Measurements from ENCODE around the gene NGF.
"Not testable (repeated sequence)": the region's sequence is repeated elsewhere in the genome, so short reads cannot be mapped to it uniquely, and the experiment has no call there.

Gene NGF

DNA sequence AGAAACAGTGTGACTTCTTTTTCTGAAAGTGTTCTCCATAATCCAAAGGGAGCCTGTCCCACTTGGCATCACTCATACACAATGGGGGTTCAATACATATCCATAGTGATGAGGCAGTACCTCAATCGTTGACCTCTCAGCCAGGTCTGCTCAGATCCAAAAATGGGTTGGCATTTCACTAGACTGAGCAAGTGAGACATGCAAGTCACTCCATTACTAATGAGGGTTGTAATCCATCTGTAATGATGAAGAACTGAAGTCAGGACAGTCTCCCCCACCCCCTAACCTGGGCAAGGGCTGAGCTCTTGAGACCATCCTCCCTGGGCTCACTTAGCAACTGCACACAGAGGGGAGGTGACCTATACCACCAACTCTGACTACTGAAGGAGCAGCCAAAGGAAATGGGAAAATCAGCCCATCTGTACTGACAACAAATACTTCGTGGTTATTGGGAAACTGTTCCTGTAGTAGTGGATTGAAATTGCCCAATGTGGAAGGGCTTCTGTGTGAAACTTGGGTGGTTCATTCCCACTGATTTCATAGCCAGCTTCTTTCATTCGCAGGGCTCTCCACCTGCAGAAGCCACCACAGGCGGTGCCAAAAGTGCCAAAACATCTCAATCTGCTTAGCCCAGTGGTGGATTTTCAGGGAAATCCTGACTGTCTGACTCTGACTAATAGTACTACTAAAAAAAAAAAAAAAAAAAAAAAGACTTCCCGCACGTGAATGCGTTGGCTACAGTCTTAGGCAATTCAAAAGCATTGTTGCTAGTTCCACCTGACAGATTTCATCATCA lies 5.0 kb downstream of the NGF start:
- DNase-seq: no peak

DNA sequence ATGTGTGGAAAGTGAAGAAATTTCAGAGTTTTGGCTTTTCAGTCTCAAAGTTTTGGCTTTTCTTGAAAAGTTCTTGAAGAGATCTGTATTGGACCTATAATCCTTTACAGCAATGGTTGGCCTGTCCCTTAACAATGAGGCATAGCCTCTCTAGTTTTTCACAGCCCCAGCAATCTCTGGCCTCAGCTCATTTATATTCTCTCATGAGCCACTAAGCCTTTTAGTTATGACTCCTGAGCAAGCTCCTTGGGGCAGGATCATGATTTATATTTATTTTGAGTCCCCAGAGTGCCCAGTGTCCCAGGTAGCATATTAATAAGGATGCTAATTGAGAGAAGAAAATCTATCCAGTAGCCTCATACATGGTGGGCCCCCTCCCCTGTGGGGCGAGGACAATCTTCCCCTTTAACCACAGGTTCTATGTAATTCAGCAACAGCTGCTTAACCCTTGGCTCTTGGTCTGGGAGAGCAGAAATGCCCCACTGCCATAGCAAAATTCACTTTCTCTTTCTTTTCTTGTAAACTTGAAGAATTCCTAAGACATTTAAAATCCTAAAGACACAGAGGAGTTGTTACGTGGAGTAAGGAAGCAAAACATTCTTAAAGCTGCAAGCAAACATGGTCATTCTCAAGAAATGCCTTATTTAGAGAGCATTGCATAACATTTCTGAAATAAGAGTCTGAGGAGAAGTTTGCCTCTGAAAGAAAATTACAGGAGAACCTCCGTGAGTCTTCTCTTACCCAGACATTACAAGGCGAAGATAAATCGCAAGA lies 6.3 kb downstream of the NGF start:
- DNase-seq: no peak

DNA sequence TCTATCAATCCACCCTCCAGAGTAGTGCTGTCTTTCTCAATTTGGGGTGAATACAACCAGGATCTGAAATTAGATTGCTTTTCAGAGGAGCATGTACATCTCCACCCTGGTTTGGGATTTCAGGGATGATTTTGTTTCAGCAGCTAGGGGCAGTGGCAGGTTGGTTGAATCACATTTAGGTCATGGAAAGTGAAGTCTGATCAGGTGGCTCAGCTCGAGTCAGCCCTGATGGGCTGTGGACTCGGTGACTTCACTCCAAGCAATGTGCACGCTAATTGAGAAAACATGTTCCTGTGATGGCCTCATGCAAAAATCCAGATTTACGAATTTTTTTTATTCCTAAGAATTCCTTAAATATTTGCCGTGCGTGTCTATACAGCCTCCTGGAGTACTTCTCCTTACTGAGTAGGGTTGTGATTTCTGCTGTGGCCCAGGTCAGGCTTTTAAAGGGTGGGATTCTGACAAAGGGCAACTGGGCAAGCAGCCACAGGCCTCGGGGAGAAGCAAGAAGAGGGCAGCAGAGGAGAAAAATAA lies 7.5 kb downstream of the NGF start:
- DNase-seq: no peak

DNA sequence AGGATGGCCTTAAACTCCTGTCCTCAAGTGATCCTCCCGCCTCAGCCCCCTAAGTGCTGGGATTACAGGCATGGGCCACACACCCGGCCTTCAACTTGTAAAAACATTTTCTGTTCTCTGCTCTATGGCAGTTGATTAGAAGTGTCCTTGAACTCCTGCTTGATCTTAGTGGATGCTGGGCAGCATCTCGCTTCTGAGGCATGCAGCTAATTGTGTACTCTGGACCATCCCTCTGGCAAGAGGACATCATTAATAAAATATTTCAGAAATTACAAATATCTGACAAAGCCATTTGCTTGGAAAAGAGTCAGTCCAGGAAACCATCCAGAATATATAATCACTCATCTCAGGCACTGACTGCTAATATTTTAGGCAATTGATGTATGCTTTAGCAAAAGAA lies 8.1 kb downstream of the NGF start:
- no peak for DNase-seq

DNA sequence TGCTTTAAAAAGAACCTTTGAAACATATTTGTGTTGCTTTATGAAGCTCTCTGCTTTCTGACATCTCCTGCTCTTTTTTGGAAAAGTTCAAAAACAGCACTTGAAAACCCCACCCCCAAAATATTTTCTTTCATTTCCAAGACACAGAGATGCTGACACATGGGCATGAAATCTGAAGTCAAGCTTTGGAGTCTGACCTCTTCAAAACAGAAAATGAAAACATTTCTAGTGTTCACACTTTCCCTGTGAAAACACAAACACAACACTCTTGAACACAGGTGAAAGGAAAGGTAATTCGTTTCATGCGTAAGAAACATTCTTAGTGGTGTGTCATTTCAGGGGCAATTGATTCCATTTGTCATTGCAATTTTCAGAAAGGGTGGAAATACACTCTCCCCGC lies 10.8 kb downstream of the NGF start:
- DNase-seq: no peak

DNA sequence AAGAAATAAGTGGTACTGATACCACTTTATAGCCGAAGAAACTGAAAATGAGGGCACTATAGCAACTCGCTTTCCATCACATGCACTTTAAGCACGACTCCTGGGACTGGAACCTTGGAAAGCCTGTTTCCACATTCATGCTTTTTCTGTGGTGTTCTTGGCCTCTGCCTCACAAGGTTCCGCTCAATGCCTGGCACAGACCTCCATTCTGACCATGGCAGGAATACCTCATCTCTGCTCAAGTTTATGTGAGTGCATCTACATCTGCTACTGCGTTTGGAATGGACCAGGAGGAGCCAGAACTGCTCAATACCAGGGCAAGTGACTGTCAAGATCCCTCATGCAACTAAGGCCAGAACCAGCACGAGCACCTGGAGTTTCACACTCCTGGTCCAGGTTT lies 11.6 kb downstream of the NGF start:
- DNase-seq: no peak

DNA sequence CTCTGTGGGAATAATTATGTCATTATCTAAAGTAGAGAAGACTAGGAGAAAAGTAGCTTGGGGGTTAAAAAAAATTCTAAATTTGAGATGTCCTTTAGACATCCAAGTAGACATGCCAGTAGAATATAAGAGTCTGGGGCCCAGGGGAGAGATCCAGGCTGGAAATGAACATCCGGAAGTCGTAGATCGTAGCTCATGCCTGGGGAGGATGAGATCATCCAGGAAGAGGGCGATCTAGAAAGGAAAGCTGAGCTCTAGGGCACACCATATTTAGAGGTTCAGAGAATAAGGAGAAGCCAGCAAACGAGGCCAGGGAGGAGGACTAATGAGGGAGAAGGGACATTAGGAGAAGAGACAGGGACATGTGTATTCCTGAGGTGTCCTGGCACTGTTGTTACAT lies 12.2 kb downstream of the NGF start:
- no peak for DNase-seq

DNA sequence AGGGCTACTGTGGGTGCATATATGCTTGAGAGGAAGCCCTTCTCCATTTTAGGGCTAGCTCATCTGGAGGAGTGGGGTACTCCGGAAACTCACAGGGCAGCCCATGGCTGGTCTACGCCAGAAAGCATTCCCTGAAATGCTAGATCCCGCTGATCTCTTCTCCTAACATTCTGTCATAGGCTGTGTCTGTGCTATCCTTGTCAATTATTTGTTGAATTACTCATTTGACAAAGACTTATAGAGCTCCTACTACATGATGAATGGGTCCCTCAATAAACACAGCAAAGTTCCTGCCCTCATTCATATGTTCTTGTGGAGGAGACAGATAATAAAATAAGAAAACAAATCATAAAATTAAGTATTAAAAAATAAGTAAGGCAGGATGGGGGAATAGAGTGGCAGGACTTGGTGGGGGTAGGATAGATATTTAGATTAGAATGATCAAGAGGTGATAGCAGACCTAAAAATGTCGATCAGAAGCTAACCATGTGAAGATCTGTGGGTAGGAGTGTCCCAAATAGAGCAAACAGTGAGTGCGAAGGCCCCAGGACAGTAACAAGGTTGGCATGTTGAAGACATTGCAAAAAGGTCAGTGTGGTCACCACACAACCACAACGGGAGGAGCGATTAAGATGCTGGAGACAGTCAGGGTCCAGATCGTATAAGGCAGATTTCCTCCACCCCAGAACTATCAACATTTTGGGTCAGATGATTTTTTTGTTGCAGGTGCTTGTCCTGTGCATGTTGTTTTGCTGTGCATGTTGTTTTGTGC lies 13.2 kb downstream of the NGF start:
- no peak for DNase-seq

DNA sequence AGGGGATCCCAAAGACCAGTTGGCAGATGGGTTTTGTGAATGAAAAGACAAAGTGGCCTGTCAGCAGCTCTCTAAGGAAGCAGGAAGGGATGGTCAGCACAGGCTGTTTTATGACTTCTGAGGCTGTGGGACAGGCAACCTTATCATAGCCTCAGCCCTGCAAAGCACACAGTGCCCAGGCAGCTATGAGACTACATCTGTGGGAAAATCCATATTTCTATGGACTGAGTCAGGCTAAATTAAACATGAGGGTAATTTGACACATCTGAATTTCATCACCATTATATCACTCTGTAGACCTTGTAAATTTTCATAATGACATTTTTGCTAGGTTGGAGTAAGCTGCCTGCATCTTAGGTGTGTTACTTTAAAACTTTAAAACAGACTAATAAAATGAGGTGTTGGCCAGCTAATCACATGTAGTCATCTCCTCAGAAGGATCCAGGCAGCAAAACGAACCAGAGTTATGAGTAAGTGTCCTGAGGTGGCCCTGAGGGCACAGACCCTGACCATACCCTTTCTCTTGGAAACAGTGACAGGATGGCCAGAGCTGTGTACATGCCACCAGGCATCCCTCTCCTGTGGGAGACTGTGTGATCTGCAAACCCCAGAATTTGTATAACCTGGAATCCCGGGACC lies 14.6 kb downstream of the NGF start:
- DNase-seq: no peak

DNA sequence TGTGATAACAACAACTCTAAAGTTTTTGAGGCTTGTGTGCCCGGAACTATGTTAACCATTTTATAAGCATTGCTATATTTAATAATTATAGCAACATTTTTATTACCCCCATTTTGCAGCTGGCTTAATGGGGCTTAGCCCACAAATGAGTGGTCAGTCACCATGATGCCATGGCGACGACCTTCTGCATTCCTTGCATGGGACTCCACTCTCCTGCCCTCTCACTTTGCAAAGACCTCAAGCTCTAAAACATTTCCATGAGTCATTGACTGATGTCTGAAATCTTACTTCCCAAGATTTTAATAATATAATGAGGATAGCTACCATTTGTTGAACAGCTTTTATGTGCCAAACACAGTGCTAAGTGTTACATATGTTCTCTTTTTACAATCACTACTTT lies 15.4 kb downstream of the NGF start:
- DNase-seq: no peak

DNA sequence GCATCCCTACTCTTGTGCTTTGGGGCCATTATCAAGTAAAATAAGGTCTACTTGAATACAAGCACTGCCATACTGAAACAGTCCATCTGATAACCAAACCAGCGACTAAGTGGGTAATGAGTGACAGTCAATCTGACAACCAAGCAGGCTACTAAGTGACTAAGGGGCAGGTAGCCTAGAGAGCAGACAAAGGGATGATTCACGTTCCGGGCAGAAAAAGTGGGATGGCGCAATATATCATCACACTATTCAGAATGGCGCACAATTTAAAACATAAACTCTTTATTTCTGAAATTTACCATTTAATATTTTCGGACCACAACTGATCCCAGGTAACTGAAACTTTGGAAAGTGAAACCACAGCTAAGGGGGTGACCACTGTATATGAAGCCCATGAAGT lies 17.7 kb downstream of the NGF start:
- no peak for DNase-seq

DNA sequence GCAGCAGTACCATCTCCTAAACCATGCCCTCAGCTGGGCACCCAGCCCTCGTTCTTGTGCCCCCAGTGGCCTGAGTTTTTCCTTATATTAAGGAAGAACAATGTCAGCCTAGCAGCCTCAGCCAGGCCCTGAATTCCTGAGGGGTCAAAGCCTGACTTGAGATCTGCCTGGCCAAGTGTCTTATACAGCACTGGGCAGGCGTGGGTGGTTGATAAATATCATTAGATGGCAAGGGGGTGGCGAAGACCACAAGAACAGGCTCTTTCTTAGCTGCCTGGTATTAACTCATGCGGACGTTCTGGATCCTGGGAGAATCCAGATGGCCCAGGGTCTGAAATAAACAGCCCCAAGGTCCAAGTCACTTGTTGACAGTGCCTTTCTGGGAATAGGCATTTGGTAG lies 18.3 kb downstream of the NGF start:
- no peak for DNase-seq

DNA sequence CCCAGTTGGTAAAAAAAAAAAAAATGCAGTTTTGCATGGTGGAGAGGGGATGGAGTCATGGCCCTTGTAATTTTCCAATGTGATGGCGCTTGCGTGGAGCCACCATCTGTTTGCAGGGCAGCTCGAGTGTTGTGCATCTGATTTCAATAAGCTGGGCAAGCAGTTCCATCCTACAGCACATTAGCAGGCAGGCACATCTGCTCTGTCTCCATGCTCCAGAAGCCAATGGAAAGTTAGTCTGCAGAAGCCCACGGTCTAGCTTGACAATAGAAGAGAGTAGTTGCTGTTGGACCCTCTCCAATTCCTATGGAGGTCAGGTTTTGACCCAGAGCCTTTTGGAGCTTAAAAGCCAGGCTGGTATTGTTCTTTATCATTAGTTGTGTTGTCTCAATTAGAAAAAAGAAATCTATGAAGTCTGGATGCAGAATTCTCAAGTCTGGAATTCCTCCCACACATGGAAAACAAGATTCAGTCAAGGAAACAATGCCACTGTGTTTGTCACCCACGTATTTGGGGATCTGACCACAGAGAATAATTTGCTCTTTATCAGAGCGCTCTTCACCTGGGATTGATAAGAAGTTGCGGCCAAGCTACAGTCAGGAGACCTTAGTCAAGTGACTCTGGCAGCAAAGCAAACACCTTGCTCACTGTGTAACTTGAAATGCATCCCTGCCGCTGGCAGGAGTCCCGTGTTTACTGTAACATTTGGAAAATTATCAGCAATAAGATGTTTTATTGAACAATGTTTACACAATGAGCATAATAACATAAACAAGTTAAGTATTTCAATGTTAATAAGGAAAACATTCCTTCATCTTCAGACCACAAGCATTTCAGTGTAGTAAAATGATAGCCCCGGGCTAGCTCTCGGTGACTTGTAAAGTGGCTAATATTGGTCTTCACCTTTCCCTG lies 20.7 kb downstream of the NGF start:
- no peak for DNase-seq

DNA sequence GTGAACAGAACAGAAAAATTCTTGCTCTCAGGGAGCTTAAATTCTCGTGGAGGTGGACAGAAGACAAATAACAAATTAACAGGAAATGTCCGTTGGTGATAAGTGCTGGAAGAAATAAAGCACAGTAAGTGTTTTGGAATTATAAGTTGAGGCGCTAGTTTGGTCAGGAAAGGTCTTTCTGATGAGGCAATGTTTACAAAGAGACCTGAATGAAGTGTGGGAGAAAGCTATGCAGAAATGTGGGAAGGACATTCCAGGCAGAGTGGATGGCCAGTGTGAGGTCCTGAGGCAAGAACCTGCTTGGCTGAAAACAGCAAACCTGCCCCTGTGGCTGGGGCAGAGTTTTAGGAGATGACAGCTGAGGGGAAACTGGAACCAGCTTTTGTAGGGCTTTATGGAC lies 23.3 kb downstream of the NGF start:
- no peak for DNase-seq

DNA sequence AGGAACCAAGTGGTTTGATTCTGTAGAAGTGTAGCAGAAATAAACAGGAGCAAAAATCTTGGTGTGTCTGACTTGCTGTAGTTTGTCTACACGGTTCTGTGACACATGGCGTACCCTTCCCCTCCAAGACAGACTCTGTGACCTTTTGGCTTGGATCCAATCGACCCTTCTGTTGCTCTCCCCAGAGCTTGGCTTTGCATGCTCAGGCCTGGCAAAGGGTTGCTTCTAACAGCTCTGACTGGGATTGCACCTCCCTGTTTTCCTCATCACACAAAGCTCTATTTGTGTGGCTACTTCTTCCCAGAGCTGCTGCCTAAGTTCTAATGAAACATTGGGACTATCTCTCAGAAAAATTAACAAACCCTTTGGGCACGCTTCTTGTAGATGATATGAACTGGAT lies 24.0 kb downstream of the NGF start:
- DNase-seq: no peak

DNA sequence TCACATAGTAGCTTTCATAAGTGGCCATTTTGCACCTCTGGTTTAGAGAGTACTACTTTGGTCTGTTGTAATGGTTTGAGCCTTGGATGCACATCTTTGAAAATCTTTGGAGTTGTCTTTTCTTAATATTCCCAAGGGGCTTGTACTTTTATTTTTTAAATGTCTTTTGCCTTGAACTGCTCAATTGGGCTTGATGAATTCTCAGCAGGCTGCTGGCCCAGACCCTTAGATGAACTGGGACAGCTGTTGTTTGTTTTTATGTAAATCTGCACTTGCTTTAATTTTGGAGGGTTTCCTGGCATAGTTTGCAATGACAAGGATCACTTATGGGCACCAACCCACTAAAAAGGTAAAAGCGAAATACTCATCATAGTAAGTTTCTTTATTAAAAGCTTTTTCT lies 24.9 kb downstream of the NGF start:
- no peak for DNase-seq

DNA sequence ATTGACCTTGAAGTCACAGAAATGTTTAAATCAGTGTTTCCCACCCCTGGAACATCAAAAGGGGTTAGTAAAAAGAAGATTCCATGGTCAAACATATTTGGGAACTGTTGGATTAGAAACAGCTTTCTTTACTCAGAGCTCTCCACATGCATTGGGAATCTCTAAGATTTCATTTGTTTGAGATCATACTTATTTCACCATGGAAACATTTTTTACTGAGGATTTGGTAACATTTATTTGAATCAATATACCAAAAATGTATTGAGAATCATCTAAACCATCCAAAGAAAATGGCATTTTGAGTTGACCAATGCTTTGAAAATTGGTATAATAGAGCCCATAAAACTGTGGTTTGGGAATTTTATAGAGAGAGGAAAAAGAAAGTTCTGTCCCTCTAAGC lies 25.3 kb downstream of the NGF start:
- DNase-seq: no peak

DNA sequence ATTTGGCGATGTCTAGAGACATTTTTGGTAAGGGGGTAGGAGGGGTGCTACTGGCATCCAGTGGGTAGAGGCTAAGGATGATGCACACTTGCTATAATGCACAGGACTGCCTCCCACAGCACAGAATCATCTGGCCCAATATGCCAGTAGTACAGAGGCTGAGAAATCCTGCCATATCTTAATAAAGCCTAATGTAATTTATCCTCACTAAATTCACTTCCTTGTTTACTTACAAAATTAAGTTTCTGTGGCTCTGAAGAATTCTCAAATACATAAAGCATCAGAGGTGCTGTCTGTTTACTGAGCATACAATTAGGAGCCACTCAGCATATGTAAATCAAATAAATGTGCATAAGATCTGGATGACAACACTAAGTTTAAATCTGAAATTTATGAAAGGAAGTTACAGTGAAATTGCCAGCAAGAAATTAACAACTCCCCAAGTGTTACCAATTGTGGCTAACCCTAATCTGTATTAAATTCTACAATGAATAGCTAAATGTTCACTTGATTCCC lies 26.5 kb downstream of the NGF start:
- DNase-seq: no peak

DNA sequence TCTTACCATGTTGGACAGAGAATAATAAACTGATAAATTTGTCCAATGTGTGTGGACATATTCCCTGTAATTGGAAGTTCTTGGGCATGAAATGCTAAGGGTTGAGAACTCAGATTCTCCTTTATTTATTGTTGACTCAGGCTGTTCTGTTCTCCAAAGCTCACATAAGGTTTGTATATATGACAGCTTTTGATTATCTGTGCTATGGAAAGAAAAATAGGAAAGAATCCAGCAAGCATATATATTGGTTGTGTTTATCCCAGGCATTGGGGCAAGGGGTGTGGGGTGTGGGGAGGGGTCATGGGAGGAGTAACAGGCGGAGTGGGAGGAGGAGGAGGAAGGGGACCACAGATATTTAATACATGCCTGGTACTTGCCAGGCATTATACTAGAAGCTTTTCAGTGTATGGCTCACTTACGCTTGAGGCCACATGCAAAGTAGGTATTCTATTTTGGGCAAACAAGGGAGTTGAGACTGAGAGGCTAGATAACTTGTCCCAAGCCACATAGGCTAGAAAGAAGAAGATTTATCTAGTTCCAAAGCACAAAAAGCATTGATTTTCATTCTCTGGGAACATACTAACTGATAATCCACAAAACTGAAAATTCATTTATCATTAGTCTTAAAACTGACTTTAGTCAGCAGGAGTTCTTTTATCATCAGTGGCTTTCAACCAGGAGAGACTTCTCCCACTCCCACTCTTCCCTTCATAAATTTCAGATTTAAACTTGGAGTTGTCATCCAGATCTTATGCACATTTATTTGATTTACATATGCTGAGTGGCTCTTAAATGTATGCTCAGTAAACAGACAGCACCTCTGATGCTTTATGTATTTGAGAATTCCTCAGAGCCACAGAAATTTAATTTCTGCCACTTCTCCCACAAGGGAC lies 27.2 kb downstream of the NGF start:
- DNase-seq: no peak

DNA sequence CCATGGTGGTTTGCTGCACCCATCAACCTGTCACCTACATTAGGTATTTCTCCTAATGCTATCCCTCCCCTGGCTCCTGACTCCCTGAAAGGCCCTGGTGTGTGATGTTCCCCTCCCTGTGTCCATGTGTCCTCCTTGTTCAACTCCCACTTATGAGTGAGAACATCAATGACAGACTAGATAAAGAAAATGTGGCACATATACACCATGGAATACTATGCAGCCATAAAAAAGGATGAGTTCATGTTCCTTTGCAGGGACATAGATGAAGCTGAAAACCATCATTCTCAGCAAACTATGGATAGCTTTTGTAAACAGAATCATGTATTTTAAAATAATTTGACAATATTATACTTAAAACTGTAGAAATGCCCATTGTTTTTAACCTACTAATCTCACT lies 28.5 kb downstream of the NGF start:
- not testable (repeated sequence) for DNase-seq

DNA sequence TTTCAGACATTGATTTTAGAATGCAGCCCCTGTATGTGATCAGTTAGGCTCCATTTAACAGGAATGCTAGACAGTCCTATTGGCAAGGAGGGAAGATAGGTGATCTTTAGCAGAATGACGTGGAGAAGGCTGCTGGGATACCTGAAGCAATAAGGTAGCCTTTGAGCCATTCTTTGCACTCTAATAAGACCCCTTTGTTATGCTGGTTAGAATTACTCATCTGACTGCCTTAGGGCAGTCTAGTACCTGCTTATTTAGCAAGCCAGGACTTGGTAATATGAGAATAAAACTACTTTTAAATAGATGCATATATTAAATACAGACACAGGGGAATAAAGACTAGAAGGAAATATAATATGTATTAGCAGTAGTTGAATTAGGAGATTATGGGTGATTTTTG lies 29.1 kb downstream of the NGF start:
- DNase-seq: no peak
